ENCODE data around the gene SPEN.
"Not testable (repeated sequence)": the region's sequence is repeated elsewhere in the genome, so short reads cannot be mapped to it uniquely, and the experiment has no call there.

SPEN gene

GRCh38 chr1:15911927-15912326, 64.4 kb downstream of the SPEN start:
- TF ChIP-seq CTCF (conservative IDR thresholded peaks at IDR 0.05; ENCODE audit: low read depth, low read length), result no peak
- H3K4me3 ChIP-seq (ENCODE audit: low read length), result no peak overlapping the region
- DNase-seq (ENCODE audit: low read depth), result no peak

GRCh38 chr1:15913607-15914006, 66.1 kb downstream of the SPEN start:
- DNase-seq (ENCODE audit: low read depth); H3K4me3 ChIP-seq (ENCODE audit: low read length): not testable (repeated sequence)

GRCh38 chr1:15915991-15916390, 68.5 kb downstream of the SPEN start:
- DNase-seq (ENCODE audit: low read depth), result no peak
- H3K4me3 ChIP-seq (ENCODE audit: low read length), result no peak overlapping the region
- no peak for TF ChIP-seq CTCF (conservative IDR thresholded peaks at IDR 0.05; ENCODE audit: low read depth, low read length)

- no peak for TF ChIP-seq CTCF (conservative IDR thresholded peaks at IDR 0.05; ENCODE audit: low read depth, low read length)
- DNase-seq (ENCODE audit: low read depth), result no peak
- H3K4me3 ChIP-seq (ENCODE audit: low read length), result no peak overlapping the region
Observed at GRCh38 chr1:15916417-15916816, 68.9 kb downstream of the SPEN start.

- DNase-seq (ENCODE audit: low read depth), result no peak
- no peak overlapping the region for H3K4me3 ChIP-seq (ENCODE audit: low read length)
- no peak for TF ChIP-seq CTCF (conservative IDR thresholded peaks at IDR 0.05; ENCODE audit: low read depth, low read length)
Observed at GRCh38 chr1:15916916-15917315, 69.4 kb downstream of the SPEN start.

- TF ChIP-seq CTCF (conservative IDR thresholded peaks at IDR 0.05; ENCODE audit: low read depth, low read length), result no peak
- no peak overlapping the region for H3K4me3 ChIP-seq (ENCODE audit: low read length)
- peak; percentile 58 for DNase-seq (ENCODE audit: low read depth)
Observed at GRCh38 chr1:15918962-15919715, 71.6 kb downstream of the SPEN start.

- no peak overlapping the region for H3K4me3 ChIP-seq (ENCODE audit: low read length)
- no peak for TF ChIP-seq CTCF (conservative IDR thresholded peaks at IDR 0.05; ENCODE audit: low read depth, low read length)
- peak; percentile 59 for DNase-seq (ENCODE audit: low read depth)
Observed at GRCh38 chr1:15923241-15923640, 75.7 kb downstream of the SPEN start.

GRCh38 chr1:15926448-15926847, 78.9 kb downstream of the SPEN start:
- not testable (repeated sequence) for H3K4me3 ChIP-seq (ENCODE audit: low read length); DNase-seq (ENCODE audit: low read depth)

Measured in retinal pigment epithelial cell (primary cell).